ENCODE data around the gene SPRED3. TPM values are rescaled to one million over a fixed set of nuclear protein-coding genes. Genes with fewer than 3 reads are reported as not detected.
"Not testable (repeated sequence)": the region's sequence is repeated elsewhere in the genome, so short reads cannot be mapped to it uniquely, and the experiment has no call there.

Gene SPRED3
- under 1 TPM; 0.46 to 0.74 (median 0.57) TPM for total RNA-seq

DNA sequence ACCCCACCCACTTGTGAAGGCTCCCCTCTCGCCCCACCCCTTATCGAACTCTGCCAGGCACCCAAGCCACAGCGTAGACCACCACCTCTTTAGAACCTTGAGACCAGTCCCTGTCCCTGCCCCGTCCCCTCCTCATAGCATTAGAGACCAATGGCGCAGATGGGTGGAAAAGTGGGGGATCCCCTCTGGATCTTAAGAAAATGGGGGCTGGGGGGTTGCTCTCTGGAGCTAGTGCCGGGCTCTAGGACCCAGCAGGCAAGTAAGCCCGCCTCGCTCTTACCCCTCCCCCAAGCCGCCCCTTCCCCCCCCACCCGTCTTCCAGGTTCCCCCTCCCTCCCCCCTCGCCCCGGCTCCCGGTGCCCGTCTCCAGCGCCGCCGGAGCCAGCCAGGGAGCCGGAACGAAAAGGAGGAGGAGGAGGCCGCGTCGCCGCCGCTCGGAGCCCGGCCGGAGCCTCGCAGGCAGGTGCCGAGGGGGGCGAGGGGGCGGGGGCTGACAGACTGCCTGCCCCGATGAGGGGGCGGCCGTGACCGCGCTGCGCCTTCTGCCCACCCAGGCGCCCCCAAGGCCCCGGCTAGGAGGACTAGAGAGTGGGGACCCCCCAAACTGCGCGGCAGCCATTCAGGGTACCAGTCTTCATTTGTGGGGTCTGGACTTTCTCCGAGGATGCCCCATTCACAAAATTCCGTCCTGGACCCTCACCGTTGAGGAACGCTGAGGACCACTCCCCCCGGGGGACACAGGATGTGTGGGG is at the start of gene SPRED3:
TSS of gene SPRED3 (plus strand) at position 349 of the 752 bp plus-strand sequence. CDS start 1,606 bp downstream, outside the sequence.
- H3K36me3 Mint-ChIP-seq (ENCODE audit: insufficient read depth) = peaks cover 10% of the 10 kb centered on the region
- no peaks in the 10 kb centered on the region for H3K9me3 Mint-ChIP-seq
- ATAC-seq (peak; percentile 2 to 3), DNase-seq (no peak)
- peaks cover 24% of the 10 kb centered on the region for H3K4me1 Mint-ChIP-seq (ENCODE audit: low read depth)
- H3K27me3 Mint-ChIP-seq (ENCODE audit: low read depth) = peaks cover 10% of the 10 kb centered on the region
- H3K4me3 Mint-ChIP-seq = peak within 1 kb of the TSS; percentile 82

DNA sequence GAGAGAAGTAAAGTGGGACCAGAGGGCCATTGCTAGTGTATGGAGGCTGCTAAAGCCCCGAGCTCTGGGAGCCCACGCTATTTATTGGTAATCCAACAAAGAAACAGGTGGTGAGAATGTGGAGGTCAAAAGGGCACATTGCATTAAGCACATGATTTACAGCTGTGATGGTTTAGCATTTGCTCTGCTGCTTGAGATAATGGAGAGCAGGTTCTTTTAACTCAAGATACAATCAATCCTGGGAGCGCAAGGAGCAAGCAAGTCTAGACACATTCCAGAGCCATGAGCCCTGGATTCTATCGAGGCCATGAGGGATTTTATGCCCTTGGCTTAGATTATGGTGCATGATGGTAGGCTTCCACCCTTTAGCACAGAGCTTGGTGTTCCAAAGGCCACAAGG is 49.5 kb upstream of the SPRED3 start:
- not testable (repeated sequence) for H3K4me3 Mint-ChIP-seq; ATAC-seq; H3K36me3 Mint-ChIP-seq (ENCODE audit: insufficient read depth); H3K4me1 Mint-ChIP-seq (ENCODE audit: low read depth); H3K27me3 Mint-ChIP-seq (ENCODE audit: low read depth); DNase-seq; H3K9me3 Mint-ChIP-seq

DNA sequence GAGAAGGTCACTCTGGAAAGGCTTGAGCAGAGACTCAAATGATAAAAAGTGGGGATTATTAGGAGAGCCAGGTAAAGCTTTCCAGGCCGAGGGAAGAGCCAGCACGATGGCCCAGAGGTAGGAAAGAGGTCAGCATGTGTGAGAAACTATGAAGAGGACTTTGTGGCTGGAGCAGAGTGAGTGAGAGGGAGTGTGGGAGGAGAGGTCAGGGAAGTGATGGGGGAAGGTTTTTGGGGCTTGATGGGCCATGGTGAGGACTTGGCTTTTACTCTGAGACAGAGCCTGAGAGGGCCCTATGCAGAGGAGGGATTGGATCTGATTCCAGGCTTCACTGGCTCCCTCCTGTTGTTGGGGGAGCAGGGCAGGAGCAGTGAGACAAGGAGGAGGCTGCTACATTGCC is 47.6 kb upstream of the SPRED3 start:
- DNase-seq (no peak), ATAC-seq (no peak)
- Mint-ChIP-seq H3K4me1 (ENCODE audit: low read depth) (peaks cover 9% of the 10 kb centered on the region), H3K27me3 (ENCODE audit: low read depth) (no peaks in the 10 kb centered on the region), H3K36me3 (ENCODE audit: insufficient read depth) (no peaks in the 10 kb centered on the region), H3K9me3 (no peaks in the 10 kb centered on the region), H3K4me3 (no peak overlapping the region)

GRCh38 chr19:38346837-38347236 is 41.7 kb upstream of the SPRED3 start:
- no peaks in the 10 kb centered on the region for H3K27me3 Mint-ChIP-seq (ENCODE audit: low read depth)
- DNase-seq (no peak), ATAC-seq (no peak)
- no peak overlapping the region for H3K4me3 Mint-ChIP-seq
- no peaks in the 10 kb centered on the region for H3K4me1 Mint-ChIP-seq (ENCODE audit: low read depth)
- H3K36me3 Mint-ChIP-seq (ENCODE audit: insufficient read depth) = no peaks in the 10 kb centered on the region
- no peaks in the 10 kb centered on the region for H3K9me3 Mint-ChIP-seq

DNA sequence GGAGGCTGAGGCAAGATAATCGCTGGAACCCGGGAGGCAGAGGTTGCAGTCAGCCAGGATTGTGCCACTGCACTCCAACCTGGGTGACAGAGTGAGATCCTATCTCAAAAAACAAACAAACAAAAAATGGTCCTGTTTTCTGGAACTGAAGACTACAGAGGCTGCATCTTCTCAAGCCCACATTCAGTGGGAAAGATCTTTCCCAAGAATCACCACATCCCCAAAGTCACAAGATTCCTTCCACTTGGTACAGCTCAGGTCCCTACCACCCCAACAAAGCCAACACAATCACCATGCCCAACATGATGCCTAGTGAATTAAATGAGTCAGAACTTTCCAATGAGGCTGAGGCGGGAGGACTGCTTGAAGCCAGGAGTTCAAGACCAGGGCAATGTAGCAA is 37.6 kb upstream of the SPRED3 start:
- no peaks in the 10 kb centered on the region for H3K9me3 Mint-ChIP-seq
- H3K4me1 Mint-ChIP-seq (ENCODE audit: low read depth) = no peaks in the 10 kb centered on the region
- ATAC-seq (no peak), DNase-seq (no peak)
- no peaks in the 10 kb centered on the region for H3K27me3 Mint-ChIP-seq (ENCODE audit: low read depth)
- no peaks in the 10 kb centered on the region for H3K36me3 Mint-ChIP-seq (ENCODE audit: insufficient read depth)
- no peak overlapping the region for H3K4me3 Mint-ChIP-seq

- Mint-ChIP-seq H3K36me3 (ENCODE audit: insufficient read depth) (no peaks in the 10 kb centered on the region), H3K4me1 (ENCODE audit: low read depth) (no peaks in the 10 kb centered on the region), H3K27me3 (ENCODE audit: low read depth) (no peaks in the 10 kb centered on the region), H3K9me3 (no peaks in the 10 kb centered on the region), H3K4me3 (no peak overlapping the region)
- DNase-seq = no peak
- ATAC-seq = no peak
These were observed 36.6 kb upstream of the SPRED3 start for GRCh38 chr19:38351865-38352395.

GRCh38 chr19:38352611-38353010 is 35.9 kb upstream of the SPRED3 start:
- no peaks in the 10 kb centered on the region for H3K4me1 Mint-ChIP-seq (ENCODE audit: low read depth)
- no peaks in the 10 kb centered on the region for H3K36me3 Mint-ChIP-seq (ENCODE audit: insufficient read depth)
- H3K27me3 Mint-ChIP-seq (ENCODE audit: low read depth) = no peaks in the 10 kb centered on the region
- ATAC-seq = no peak
- no peaks in the 10 kb centered on the region for H3K9me3 Mint-ChIP-seq
- DNase-seq = no peak
- H3K4me3 Mint-ChIP-seq = no peak overlapping the region

- Mint-ChIP-seq H3K9me3 (no peaks in the 10 kb centered on the region), H3K27me3 (ENCODE audit: low read depth) (no peaks in the 10 kb centered on the region), H3K36me3 (ENCODE audit: insufficient read depth) (no peaks in the 10 kb centered on the region), H3K4me1 (ENCODE audit: low read depth) (peaks cover under 1% of the 10 kb centered on the region), H3K4me3 (no peak overlapping the region)
- DNase-seq = no peak
- no peak for ATAC-seq
These were observed 32.5 kb upstream of the SPRED3 start for GRCh38 chr19:38355728-38356725.

DNA sequence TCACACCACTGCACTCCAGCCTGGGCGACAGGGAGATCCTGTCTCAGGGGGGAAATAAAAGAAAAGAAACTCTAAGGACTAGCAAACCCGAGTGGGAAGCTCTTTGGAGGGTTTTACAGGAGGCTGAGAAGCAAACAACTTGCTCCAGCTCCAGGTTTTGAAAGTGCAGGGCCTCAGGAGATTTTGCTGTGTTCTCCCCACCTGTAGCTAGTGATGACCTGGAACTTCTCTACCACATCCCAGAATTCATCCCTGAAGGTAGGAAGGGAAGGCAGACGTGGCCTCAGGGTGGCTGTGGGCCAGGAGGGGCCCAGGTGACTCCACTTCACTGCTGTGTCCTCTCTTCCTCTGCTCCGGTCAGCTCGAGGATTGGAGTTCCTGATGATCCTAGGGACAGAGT is 30.4 kb upstream of the SPRED3 start:
- Mint-ChIP-seq H3K4me3 (no peak overlapping the region), H3K36me3 (ENCODE audit: insufficient read depth) (no peaks in the 10 kb centered on the region), H3K4me1 (ENCODE audit: low read depth) (peaks cover 9% of the 10 kb centered on the region), H3K27me3 (ENCODE audit: low read depth) (no peaks in the 10 kb centered on the region), H3K9me3 (no peaks in the 10 kb centered on the region)
- ATAC-seq = no peak
- no peak for DNase-seq

DNA sequence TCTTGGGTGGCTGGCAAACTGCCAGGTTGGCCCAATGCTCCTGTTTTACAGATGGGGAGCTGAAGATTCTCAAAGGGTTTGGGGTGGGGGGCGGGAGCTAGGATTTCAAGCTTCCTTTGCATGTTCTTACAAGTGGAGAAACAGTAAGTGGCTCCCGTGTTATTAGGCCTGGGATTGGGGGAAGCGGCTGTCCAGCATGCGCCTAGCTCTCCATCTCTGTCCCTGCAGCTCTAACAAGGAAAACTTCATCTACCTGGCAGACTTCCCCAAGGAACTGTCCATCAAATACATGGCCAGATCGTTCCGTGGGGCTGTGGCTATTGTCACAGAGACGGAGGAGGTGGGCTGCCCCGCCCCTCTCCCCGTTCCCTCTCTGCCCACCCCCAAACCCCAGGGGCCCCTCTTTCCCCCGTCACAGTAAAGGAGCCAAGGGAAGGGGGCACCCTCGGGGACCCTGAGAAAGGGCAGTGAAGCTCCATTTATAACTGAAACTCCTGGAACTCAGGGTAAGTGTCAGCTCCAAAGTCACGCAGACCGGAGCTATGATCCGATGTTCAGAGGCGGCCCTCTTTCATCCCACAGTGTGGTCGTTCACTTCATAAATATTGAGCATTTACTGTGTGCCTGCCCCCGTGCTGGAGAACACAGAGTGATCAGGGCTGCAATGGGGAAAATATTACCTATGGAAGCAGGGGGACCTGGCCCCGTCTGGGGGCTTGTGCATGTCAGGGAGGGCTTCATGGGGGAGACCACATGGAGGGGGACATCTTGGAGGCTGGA is 29.1 kb upstream of the SPRED3 start:
- Mint-ChIP-seq H3K27me3 (ENCODE audit: low read depth) (no peaks in the 10 kb centered on the region), H3K36me3 (ENCODE audit: insufficient read depth) (no peaks in the 10 kb centered on the region), H3K4me1 (ENCODE audit: low read depth) (peaks cover 11% of the 10 kb centered on the region), H3K4me3 (peak overlapping the region; percentile 29), H3K9me3 (no peaks in the 10 kb centered on the region)
- ATAC-seq (no peak), DNase-seq (no peak)

DNA sequence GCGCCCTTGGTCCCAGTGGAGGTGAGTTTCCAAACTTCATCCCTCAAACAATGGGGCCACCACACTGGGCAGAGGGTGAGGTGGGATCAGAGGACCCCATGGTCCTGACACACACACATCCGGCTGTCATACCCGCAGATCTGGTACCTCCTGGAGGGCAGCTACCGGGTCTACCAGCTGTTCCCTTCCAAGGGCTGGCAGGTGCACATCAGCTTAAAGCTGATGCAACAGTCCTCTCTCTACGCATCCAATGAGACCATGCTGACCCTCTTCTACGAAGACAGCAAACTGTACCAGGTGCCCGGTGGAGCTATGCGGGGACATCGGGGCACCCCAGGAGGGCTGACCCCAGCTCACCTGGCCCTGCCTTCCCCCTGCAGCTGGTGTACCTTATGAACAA is 28.1 kb upstream of the SPRED3 start:
- H3K36me3 Mint-ChIP-seq (ENCODE audit: insufficient read depth) = no peaks in the 10 kb centered on the region
- no peaks in the 10 kb centered on the region for H3K27me3 Mint-ChIP-seq (ENCODE audit: low read depth)
- H3K9me3 Mint-ChIP-seq = no peaks in the 10 kb centered on the region
- ATAC-seq (no peak), DNase-seq (no peak)
- H3K4me3 Mint-ChIP-seq = peak overlapping the region; percentile 19
- H3K4me1 Mint-ChIP-seq (ENCODE audit: low read depth) = peaks cover 11% of the 10 kb centered on the region

DNA sequence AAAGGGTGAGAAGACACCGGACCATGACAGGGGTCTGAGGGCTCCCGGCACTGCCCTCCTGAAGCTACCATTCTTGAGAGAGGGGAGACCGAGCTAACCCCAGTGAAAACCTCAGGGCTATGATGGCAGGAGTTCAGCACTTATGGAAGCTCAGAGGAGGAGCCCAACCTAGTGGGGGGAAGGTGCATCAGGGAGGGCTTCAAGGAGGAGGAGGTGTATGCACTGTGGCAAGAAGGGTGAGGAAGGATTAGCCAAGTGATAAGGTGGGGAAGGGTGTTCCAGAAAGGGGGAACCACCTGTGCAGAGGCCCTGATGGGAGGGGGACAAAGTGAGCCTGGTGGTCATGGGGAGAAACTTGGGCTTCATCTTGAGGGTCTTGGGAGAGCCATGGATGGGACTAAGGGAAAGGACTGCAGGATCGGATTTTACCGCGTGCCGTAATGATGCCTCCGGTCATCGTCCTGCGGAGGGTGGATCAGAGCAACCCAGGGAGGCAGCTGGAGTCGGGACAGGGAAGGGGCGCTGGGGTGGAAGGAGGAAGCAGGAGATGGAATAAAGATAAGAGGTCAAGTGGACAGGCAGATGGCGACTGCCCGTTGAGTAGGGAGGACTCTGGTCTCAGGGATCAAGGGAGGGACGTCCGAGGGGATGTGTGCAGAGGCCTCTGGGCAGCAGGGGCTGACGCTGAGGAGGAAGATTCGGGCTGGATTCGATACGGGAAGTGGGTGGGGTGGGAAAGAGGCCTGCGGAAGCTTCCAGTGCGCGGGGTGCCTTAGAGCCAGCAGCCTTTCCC is 27.5 kb upstream of the SPRED3 start:
- H3K9me3 Mint-ChIP-seq = no peaks in the 10 kb centered on the region
- no peaks in the 10 kb centered on the region for H3K27me3 Mint-ChIP-seq (ENCODE audit: low read depth)
- no peak for DNase-seq
- peak overlapping the region; percentile 79 for H3K4me3 Mint-ChIP-seq
- peaks cover 11% of the 10 kb centered on the region for H3K4me1 Mint-ChIP-seq (ENCODE audit: low read depth)
- H3K36me3 Mint-ChIP-seq (ENCODE audit: insufficient read depth) = no peaks in the 10 kb centered on the region
- ATAC-seq = no peak

GRCh38 chr19:38361633-38362075 is 26.8 kb upstream of the SPRED3 start:
- Mint-ChIP-seq H3K4me3 (peak overlapping the region; percentile 79), H3K36me3 (ENCODE audit: insufficient read depth) (no peaks in the 10 kb centered on the region), H3K9me3 (no peaks in the 10 kb centered on the region), H3K4me1 (ENCODE audit: low read depth) (peaks cover 11% of the 10 kb centered on the region), H3K27me3 (ENCODE audit: low read depth) (peaks cover 3% of the 10 kb centered on the region)
- ATAC-seq (peak; percentile 83 to 86), DNase-seq (peak; percentile 45)
